HG03558 (cell line): ENCODE data around the gene CTH.
"Not testable (repeated sequence)": the region's sequence is repeated elsewhere in the genome, so short reads cannot be mapped to it uniquely, and the experiment has no call there.

Source experiments
- ATAC-seq: cut with Tn5 transposase; IDR thresholded peaks from one replicate; pipeline ENCODE4 v1.9.1; 2021; ENCODE audit warnings: moderate number of reproducible peaks; ENCODE audit not compliant: unreplicated experiment; ENCODE audit errors: extremely low read depth

Gene CTH

DNA sequence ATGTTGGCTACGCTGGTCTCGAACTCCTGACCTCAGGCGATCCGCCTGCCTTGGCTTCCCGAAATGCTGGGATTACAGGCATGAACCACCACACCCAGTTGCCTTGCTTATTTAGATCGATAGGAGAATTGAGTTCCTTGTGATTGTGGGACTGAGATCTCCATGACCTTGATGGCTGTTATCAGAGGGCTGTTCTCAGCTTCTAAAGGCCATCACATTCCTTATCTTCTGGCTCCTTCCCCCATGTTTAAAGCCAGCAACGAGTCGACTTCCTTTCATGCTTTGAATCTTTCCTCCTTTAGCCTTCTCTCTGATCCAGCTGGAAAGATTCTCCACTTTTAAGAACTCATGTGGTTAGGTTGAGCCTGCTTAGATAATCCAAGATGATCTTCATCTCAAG is 38.0 kb downstream of the CTH start:
- ATAC-seq = no peak

DNA sequence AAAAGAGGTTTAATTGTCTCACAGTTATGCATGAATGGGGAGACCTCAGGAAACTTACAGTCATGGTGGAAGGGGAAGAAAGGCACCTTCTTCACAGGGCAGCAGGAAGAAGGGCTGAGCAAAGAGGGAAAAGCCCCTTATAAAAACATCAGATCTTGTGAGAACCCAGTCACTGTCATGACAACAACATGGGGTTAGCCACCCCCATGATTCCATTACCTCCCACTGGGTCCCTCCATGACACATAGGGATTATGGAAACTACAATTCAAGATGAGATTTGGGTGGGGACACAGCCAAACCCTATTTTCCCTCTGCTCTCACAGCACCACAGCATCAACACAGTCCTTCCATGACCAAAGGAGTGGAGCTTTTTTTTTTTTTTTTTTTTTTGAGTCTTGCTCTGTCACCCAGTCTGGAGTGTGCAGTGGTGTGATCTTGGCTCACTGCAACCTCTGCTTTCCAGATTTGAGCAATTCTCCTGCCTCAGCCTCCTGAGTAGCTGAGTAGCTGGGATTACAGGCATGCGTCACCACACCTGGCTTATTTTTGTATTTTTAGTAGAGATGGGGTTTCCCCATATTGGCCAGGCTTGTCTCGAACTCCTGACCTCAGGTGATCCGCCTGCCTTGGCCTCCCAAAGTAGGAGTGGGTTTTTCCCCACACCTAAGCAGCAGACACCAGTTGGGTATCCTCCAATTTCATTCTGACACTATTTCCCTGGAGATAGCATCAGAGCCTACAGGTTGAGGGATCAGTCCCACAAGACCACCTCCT is 41.3 kb downstream of the CTH start:
- not testable (repeated sequence) for ATAC-seq

DNA sequence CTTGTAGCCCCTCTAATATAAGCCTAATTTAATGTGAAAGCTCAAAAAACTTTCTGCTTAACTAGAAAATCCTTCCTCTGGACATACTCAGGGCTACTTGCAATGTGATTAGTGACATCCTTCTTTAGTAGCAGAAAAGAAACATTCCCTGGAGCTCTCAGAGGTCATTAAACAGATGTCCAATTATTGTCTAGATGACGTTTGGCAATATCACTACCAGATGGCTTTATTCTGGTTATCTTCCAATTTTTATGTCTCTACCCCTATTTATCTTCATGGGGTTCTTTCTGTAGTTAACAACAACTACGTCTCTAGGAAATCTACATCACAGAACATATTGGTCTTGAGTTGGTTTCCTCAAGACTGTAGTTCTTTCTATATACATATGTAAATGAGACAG is 44.2 kb downstream of the CTH start:
- ATAC-seq = no peak

DNA sequence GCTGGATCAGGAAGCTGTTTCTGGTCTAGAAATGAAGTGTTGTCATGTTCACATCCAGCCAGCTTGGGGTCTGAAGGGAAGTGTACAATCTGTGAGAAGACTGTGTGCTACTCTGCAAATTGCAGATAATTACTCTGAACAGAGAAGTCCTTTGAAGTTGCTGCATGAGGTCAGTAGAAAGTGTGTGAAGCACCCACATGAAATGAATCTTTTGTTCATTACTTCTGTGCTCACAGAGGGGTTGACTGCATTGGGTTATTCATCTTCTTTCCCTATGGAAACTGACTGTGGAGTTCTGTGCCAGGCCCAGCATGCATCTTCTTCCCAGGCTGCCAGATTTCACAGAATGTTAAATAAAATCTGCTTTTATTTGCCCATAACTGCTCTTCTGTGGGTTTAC is 47.1 kb downstream of the CTH start:
- no peak for ATAC-seq

DNA sequence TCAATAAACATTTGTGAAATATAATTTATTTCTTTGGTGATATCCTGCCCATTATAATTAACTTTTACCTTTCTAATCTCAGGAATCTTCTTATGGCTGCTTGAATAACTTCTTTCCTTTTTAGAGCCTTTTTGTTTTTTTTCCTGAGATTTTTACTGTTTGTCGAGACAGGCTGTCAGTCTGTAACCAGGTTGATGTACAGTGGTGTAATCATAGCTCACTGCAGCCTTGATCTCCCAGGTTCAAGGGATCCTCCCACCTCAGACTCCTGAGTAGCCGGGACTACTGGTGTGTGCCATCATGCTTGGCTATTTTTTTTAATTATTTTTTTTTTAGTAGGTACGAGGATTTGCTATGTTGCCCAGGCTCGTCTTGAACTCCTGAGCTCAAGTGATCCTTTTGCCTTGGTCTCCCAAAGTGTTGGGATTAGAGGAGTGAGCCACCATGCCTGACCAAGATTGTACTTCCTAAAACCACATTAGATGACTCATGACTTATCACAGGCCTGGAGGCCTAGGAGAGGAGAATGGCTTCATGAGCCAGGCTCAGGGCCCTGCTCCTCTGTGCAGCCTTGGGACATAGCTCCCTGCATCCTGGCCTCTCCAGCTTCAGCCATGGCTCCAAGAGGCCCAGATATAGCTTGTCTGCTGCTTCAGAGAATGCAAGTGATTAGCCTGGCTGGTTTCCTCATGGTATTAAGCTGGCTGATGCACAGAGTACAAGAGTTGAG is 48.6 kb downstream of the CTH start:
- no peak for ATAC-seq

DNA sequence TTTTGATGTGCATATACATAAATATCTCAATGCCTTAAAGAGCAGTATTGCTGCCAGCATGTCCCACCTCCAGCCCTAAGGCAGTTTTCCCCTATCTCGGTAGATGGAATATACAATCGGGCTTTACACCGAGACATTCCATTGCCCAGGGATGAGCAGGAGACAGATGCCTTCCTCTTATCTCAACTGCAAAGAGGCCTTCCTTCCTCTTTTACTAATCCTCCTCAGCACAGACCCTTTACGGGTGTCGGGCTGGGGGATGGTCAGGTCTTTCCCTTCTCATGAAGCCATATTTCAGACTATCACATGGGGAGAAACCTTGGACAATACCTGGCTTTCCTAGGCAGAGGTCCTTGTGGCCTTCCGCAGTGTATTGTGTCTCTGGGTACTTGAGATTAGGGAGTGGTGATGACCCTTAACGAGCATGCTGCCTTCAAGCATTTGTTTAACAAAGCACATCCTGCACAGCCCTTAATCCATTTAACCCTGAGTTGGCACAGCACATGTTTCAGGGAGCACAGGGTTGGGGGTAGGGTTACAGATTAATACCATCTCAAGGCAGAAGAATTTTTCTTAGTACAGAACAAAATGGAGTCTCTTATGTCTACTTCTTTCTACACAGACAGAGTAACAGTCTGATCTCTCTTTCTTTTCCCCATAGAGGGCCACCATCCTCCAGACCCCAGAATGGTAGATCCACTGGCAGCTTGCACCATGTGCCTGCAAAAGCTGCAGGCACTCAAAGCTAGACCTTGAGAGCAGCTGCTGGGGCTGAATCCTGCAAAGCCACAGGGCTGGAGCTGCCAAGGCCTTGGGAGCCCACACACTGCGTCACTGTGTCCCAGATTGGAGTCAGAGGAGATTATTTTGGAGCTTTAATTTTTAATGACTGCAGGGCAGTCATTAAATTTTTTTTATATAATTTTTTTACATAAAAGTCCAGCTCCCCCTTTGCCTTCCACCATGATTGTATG is 50.0 kb downstream of the CTH start:
- ATAC-seq = not testable (repeated sequence)

DNA sequence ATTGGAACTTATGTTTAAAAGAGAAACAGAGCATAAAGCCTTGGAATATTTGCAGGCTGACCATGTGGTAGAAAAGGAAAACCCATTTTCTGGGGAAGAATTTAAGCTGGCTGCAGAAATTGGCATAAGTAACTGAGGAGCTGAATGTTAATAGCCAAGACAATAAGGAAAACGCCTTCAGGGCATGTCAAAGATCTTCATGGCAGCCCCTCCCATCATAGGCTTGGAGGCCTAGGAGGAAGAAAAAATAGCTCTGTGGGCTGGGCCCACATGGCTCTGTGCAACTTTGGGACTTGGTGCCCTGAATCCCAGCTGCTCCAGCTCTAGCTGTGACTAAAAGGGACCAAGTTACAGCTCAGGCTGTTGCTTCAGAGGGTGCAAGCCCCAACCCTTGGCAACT is 51.5 kb downstream of the CTH start:
- ATAC-seq = no peak

DNA sequence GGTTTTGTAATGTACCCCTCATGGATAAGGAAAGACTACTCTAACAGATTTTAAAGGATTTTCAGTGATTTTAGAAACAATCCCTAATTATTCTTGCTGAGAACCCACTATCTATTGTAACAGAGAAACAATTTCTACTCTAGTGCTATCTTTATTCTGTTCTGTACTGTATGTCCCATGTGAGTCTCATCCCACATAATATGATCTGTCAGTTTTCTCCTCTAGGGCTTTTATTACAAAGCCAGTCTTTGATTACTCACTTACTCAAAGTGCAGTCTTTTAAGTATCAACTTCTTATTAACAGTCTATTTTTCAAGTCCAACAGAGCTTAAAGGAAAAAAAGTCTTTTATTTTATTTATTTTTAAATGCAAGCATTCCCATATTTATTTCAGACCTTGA is 54.8 kb downstream of the CTH start:
- ATAC-seq = no peak

DNA sequence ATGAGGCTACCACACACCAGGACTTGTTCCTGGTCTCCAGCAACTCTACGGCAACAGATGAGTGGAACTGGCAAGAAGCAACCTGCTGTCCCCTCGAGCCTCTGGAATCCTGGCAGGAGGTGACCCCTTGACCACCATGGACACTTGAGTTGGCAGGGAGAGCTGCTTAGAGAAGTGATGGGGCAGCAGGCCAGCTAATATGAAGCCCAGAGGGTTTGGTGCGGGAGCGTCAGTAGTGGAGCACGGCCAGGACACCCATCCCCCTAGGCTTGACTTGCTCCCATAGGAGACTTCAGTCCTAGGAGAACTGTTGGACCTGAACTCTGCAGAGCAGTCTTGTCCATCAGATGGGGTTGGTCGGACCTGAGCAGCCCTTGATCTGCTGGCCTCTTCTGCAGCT is 56.5 kb downstream of the CTH start:
- no peak for ATAC-seq

DNA sequence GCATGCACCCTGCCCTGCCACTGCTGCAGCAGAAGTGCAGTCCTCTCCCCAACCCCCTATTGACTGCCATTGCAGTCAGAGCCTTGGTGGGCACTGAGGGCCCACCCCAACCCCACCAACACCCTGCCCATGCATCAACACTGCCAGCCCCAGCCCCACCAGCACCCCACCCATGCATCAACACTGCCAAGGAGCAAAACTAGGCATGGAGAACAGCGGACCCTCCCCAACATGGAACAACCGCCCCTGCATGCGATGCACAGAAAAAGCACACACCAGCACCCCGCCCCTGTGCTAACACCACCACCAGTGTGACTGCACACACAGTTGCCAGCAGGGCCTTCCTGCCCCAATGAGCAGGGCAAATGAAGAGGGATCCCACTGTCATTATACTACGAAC is 57.1 kb downstream of the CTH start:
- no peak for ATAC-seq

DNA sequence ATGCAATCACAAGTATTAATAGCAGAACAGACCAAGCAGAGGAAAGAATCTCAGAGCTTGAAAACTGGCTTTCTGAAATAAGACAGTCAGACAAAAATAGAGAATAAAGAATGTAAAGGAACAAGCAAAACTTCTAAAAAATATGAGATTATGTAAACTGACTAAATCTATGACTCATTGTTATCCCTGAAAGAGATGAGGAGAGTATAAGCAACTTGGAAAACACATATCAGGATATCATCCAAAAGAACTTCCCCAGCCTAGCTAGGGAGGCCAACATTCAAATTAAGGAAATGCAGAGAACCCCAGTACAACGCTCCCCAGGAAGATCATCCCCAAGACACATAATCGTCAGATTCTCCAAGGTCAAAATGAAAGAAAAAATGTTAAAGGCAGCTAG is 58.1 kb downstream of the CTH start:
- not testable (repeated sequence) for ATAC-seq

DNA sequence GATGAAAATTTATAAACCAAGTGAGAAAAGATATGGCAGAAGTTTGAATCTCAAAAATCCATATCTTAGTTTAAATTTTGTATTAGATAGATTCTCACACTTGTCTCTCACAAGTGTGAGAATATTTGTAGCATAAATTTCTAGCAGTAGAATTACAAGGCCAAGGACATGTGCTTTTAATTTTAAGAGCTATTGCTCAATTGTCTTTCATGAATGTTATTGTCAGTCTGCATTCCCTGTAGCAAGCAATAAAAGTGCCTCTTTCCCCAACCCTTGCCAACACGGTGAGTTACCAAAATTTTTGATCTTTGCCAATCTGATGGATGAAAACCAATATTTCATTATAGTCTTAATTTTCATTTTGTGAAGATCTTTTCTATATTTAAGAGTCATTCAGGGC is 64.0 kb downstream of the CTH start:
- ATAC-seq = no peak

DNA sequence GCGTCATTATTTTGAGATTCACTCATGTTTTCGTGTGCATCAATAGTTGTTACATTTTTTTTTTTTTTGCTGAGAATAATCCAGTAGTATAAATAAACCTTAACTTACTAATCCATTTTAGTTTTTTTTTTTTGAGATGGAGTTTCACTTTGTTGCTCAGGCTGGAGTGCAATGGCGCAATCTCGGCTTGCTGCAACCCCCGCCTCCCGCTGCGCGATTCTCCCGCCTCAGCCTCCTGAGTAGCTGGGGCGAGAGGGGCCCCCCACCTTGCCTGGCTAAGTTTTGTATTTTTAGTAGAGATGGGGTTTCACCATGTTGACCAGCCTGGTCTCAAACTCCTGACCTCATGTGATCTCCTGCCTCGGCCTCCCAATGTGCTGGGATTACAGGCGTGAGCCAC is 66.0 kb downstream of the CTH start:
- ATAC-seq = no peak

DNA sequence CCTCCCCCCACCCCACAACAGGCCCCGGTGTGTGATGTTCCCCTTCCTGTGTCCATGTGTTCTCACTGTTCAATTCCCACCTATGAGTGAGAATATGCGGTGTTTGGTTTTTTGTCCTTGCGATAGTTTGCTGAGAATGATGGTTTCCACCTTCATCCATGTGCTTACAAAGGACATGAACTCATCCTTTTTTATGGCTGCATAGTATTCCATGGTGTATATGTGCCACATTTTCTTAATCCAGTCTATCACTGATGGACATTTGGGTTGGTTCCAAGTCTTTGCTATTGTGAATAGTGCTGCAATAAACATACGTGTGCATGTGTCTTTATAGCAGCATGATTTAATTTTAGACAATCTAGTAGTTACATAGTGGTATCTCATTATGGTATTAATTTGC is 66.8 kb downstream of the CTH start:
- not testable (repeated sequence) for ATAC-seq

DNA sequence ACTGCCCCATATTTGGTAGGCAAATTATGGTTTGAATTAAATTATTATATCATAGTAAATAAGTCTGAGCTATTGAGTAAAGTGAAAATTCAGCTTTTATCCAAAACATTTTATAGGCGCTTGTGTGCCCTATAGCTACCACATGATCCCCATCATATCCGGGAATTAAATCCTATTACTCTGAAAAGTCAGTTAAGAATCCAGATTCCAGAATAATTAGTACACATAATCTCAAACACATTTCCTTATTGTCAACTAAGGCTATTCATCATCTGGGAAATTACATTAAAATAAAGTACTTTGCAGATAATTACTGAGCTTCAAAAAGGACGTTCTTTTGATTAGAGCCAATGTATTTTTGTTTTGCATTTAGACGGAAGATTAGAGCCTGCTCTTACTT is 72.3 kb downstream of the CTH start:
- ATAC-seq = no peak

DNA sequence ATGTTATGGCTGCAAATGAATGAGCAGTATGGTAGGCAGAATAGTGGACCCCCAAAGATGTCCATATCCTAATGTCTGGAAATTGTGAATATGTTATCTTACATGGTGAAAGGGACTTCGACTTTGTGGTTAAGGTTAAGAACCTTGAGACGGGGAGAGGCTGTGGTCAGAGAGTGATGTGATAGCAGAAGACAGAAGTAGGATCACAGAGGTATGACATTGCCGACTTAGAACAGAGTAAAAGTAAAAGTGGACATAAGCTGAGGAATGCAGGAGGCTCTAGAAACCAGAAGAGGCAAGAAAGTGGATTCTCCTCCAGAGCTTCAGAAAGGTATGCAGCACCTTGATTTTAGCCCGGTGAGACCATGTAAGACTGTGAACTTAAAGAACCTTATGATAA is 74.6 kb downstream of the CTH start:
- ATAC-seq = no peak

DNA sequence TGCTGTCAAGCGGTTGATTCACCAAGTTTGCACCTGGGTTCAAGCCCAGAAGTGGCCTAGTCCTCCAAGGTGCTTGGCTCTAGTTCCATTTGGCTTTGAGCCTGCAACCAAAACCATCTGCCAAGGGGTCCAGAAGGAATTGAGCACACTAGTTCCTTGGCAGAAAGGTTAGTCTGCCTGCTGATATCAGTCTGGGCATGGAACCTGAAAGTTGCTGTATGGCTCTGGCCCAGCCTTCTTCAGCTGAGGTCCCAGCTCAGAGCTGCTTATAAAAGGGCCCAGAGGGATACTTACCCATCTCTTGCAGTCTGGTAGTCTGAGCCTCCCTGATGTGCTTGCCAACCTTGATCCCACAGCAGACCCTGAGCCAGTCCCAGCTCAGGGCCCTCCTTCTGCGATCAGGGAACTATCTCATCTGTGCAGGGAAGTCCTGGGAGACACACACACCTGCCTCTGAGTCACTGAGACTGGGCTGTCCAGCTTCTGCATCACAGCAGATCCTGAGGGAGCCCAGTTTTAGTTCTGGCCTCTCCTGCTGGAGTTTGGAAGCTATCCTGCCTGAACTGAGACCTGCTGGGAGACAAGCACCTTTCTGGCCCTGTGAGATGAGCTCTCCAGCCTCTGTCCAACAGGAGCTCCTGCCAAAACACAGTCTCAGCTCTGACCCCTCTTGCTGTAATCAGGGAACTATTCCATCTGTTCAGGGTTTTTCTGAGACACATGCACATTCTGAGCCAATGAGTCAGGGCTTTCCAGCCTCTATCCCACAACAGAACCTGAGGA is 75.8 kb downstream of the CTH start:
- no peak for ATAC-seq

DNA sequence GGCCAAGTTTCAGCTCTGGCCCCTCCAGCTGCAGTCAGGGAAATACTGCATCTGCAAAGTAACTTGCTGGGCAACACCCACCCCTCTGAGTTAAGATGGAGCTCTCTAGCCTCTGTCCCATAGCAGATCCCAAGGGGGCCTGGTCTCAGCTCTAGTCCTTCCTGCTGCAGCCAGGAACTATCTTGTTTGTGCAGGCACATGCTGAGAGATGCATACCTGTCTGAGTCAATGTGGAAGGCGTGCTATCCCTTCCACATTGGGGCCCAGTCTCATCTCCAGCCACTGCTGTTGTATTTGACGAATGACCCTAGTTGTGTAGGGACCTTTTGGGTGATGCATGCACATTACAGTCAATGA is 76.4 kb downstream of the CTH start:
- ATAC-seq = no peak

DNA sequence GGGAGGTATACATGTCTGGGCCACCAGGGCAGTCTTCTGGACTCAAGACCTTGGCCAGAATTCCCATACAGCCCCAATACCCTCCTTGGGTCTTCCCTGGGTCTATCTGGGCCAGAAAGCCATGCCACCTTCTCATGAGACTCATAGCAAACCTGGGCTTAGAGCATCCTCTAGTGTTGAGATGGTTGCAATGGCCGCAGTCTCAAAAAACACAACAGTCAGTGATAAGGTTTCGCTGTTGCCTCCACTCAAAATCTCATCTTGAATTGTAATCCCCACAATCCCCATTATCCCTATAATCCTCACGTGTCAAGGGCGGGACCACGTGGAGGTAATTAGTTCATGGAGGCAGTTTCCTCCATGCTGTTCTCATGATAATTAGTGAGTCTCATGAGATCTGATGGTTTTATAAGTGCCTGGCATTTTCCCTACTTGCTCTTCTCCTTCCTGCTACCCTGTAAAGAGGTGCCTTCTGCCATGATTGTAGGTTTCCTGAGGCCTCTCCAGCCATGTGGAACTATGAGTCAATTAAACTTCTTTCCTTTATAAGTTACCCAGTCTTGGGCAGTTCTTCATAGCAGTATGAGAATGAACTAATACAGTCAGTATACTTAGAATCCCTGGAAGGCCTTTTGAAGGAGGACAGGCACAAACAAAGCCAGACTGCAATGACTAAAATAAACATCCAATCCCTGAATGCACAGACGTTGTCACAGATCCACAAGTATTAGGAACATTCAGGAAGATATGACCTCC is 77.0 kb downstream of the CTH start:
- ATAC-seq = no peak
